Endothelial cell (in vitro differentiated cells): ENCODE measurements around the gene ISG15. TPM values are rescaled to one million over a fixed set of nuclear protein-coding genes. Genes with fewer than 3 reads are reported as not detected.
A peak's percentile ranks its signal among the peaks of the same experiment; 100 is the strongest.

Source experiments
- DNase-seq: peaks from one replicate; pipeline ENCODE4 v3.0.0; 2021; ENCODE audit warnings: low spot score
- H3K27ac Mint-ChIP-seq: one replicate; pipeline ENCODE4 v1.8.0; 2021; ENCODE audit warnings: mixed read lengths, inconsistent platforms; ENCODE audit not compliant: unreplicated experiment
- H3K27me3 Mint-ChIP-seq: one replicate; pipeline ENCODE4 v1.8.0; 2021; ENCODE audit warnings: mild to moderate bottlenecking, moderate library complexity, mixed read lengths, inconsistent platforms; ENCODE audit not compliant: unreplicated experiment
- H3K36me3 Mint-ChIP-seq: one replicate; pipeline ENCODE4 v1.8.0; 2021; ENCODE audit warnings: mild to moderate bottlenecking, low read depth, mixed read lengths, inconsistent platforms; ENCODE audit not compliant: unreplicated experiment
- H3K4me1 Mint-ChIP-seq: one replicate; pipeline ENCODE4 v1.8.0; 2021; ENCODE audit warnings: mild to moderate bottlenecking, mixed read lengths, inconsistent platforms; ENCODE audit not compliant: unreplicated experiment
- H3K4me3 Mint-ChIP-seq: one replicate; pipeline ENCODE4 v1.8.0; 2021; ENCODE audit warnings: mild to moderate bottlenecking, mixed read lengths, inconsistent platforms; ENCODE audit not compliant: unreplicated experiment
- H3K9me3 Mint-ChIP-seq: one replicate; pipeline ENCODE4 v1.8.0; 2021; ENCODE audit warnings: mixed read lengths, inconsistent platforms; ENCODE audit not compliant: unreplicated experiment
- total RNA-seq: library from RNA; stranded (reverse); fragmentation: NEBNext Ultra II Directional; extraction: Animal tissue kit (Norgen Biotek cat#: 25700); gene quantifications from one replicate; pipeline ENCODE4 v1.2.1, GENCODE V29; 2021; ENCODE audit not compliant: unreplicated experiment
- TF ChIP-seq, protein P1 (sequence below): fragments of 200-600 bp; sonication (generic); IDR thresholded peaks from one replicate; pipeline ENCODE4 v1.5.0; 2021; ENCODE audit warnings: antibody characterized with exemption; ENCODE audit not compliant: unreplicated experiment

The ISG15 gene
- total RNA-seq, 1 donor from 2014 or later: 33.3 TPM

DNA sequence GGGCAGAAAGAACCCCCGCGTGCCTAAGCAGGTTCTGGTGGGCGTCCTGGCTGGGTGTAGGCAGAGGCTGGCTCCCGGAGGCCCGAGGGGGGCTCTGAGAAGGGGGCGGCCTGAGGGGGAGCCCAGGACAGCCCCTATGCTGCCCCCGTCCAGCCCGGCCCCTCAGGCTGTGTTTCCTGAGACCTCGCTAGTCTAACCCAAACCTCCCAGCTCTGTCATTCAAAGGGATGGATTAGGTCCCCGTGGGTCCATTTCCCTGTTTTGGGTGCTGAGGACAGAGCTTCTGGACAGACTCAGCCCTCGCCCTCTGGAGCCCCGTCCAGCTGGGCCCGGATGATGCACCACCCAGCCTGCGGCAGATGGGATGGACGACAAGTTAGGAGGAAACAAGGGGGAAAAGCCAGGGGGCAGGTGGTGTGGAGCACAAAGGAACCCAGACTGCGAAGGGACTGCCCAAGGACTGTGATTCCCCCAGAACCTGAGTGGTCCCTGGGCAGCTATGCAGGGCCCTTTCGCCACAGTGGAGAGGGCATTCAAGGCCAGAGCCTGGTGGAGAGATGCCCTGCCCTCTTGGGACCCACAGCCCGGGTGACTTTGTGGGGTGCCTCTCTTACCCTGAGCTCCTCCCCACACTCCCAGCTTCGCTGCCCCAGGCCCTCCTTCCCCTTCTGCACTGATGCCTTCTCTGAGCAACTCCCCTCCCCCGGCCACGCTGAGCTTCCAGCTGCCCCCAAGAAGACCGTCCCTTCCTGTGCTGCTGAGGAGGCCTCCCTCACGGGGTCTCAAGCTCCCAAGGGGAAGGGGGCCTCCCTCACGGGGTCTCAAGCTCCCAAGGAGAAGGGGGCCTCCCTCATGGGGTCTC lies 16.2 kb upstream of the ISG15 start:
- peaks cover 18% of the 10 kb centered on the region for H3K27me3 Mint-ChIP-seq
- H3K4me1 Mint-ChIP-seq: peaks cover 3% of the 10 kb centered on the region
- TF ChIP-seq, protein P1, sequence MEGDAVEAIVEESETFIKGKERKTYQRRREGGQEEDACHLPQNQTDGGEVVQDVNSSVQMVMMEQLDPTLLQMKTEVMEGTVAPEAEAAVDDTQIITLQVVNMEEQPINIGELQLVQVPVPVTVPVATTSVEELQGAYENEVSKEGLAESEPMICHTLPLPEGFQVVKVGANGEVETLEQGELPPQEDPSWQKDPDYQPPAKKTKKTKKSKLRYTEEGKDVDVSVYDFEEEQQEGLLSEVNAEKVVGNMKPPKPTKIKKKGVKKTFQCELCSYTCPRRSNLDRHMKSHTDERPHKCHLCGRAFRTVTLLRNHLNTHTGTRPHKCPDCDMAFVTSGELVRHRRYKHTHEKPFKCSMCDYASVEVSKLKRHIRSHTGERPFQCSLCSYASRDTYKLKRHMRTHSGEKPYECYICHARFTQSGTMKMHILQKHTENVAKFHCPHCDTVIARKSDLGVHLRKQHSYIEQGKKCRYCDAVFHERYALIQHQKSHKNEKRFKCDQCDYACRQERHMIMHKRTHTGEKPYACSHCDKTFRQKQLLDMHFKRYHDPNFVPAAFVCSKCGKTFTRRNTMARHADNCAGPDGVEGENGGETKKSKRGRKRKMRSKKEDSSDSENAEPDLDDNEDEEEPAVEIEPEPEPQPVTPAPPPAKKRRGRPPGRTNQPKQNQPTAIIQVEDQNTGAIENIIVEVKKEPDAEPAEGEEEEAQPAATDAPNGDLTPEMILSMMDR: no peak
- peaks cover 14% of the 10 kb centered on the region for H3K36me3 Mint-ChIP-seq
- peaks cover 5% of the 10 kb centered on the region for H3K9me3 Mint-ChIP-seq
- H3K27ac Mint-ChIP-seq: no peak overlapping the region
- peak overlapping the region; percentile 49 for H3K4me3 Mint-ChIP-seq
- peak; percentile 9 for DNase-seq

DNA sequence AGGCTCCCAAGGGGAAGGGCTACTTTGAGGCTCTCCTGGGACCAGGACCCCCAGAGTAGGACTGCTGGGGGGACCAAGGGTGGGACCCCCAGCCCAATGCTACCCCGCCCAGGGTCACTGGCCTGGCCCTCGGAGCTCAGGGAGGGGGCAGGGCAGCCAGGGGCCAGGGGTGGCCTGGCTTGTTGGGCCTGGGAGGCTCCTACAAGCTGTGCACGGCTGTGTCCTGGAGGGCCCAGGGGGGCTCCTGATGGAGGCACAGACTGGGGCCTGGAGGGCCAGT lies 15.6 kb upstream of the ISG15 start:
- H3K36me3 Mint-ChIP-seq: peaks cover 12% of the 10 kb centered on the region
- DNase-seq: peak; percentile 4
- peaks cover 2% of the 10 kb centered on the region for H3K9me3 Mint-ChIP-seq
- no peak overlapping the region for H3K27ac Mint-ChIP-seq
- H3K4me1 Mint-ChIP-seq: peaks cover 3% of the 10 kb centered on the region
- TF ChIP-seq, protein P1: no peak
- peaks cover 18% of the 10 kb centered on the region for H3K27me3 Mint-ChIP-seq
- no peak overlapping the region for H3K4me3 Mint-ChIP-seq

DNA sequence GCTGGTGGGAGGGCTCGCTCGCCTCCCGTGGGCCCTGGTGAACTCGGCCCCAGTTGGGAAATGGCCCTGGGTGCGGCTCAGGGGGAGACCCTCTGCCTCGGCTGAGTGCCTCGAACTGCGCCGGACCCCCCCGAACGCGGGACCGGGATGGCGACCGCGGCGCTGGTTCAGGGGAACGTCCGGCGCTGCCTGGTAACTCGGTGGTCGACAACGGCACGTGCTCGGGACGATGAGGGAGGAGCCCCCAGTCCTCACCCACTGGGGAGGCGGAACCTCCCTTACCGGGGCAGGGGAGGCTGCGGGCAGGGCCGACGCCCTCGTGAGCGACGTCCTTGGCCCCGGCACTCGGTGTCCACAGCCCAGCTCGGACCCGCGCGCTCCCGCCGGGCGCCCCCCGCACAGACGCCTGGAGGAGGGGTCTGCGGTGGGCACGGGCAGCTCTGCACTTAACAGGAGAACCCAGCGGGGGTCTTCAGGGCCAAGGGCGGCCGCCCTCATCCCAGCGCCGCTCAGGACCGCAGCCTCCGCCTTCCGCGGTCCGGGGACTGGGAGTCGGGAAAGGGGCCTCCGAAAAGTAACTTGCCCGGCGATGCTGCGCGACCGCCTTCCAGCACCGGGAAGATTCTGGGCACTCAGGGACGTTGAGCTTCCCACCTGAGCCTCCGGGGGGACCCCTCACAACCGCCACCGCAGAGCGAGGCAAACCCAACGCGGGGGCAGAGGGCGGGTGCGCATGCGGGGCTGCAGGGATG lies 15.1 kb upstream of the ISG15 start:
- peaks cover 5% of the 10 kb centered on the region for H3K4me1 Mint-ChIP-seq
- peaks cover 9% of the 10 kb centered on the region for H3K36me3 Mint-ChIP-seq
- TF ChIP-seq, protein P1: no peak
- DNase-seq: peak; percentile 30
- no peak overlapping the region for H3K27ac Mint-ChIP-seq
- no peaks in the 10 kb centered on the region for H3K9me3 Mint-ChIP-seq
- H3K4me3 Mint-ChIP-seq: peak overlapping the region; percentile 77
- H3K27me3 Mint-ChIP-seq: peaks cover 16% of the 10 kb centered on the region

DNA sequence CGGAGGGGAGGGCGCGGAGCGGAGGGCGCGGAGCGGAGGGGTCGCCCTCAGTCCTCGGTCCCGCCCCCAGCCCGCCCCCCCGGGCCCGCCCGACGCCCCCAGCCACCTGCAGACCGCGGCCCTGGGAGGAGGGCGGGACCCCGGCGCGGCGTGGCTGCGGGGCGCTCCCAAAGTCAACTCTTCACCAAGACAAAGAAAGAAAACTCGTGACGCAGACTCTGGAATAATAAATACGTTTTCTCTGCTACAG lies 14.6 kb upstream of the ISG15 start:
- no peaks in the 10 kb centered on the region for H3K9me3 Mint-ChIP-seq
- peaks cover 8% of the 10 kb centered on the region for H3K4me1 Mint-ChIP-seq
- H3K36me3 Mint-ChIP-seq: peaks cover 9% of the 10 kb centered on the region
- H3K27me3 Mint-ChIP-seq: peaks cover 16% of the 10 kb centered on the region
- TF ChIP-seq, protein P1: no peak
- DNase-seq: no peak
- no peak overlapping the region for H3K27ac Mint-ChIP-seq
- no peak overlapping the region for H3K4me3 Mint-ChIP-seq

DNA sequence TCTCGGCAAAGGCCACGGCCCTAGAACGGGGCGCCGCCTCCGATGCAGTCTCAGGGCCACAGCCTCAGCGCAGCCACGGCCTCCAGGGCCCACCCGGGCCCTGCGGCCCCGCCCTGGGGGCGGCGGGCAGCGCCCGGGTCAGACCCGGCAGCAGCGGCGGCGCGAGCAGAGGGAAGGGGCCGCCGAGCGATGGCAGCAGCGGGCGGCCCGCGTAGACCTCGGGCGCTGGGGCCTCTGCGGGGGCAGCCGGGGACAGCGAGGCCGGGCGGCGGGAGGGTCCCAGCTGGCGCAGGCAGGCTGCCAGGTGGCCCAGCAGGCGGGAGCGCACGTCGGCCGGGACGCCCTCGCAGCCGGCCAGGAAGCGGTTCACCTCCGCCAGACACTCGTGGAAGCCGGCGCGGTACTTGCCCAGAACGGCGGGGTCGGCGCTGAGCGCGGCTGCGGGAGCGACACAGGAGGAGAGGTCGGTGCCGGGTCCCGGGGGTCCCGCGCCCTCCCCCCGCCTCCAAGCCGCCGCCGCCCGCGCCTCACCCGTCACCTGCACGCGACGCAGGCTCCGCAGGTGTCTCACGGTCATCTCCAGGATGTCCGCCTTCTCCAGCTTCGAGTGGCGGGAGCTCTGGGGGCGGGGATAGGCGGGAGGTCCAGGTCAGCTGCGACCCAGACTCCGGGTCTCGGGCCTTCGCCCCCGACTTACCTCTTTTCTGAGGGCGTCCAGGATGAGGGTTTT lies 14.1 kb upstream of the ISG15 start:
- DNase-seq: peak; percentile 39
- no peak overlapping the region for H3K27ac Mint-ChIP-seq
- TF ChIP-seq, protein P1: no peak
- H3K4me3 Mint-ChIP-seq: peak overlapping the region; percentile 85
- peaks cover 9% of the 10 kb centered on the region for H3K36me3 Mint-ChIP-seq
- peaks cover 8% of the 10 kb centered on the region for H3K4me1 Mint-ChIP-seq
- H3K9me3 Mint-ChIP-seq: no peaks in the 10 kb centered on the region
- H3K27me3 Mint-ChIP-seq: peaks cover 16% of the 10 kb centered on the region
